Measurements from ENCODE around the gene PTDSS2. TPM values are rescaled to one million over a fixed set of nuclear protein-coding genes. Genes with fewer than 3 reads are reported as not detected.

Gene PTDSS2
- total and polyA plus RNA-seq, 7 donors, result 4.8 to 76.2 (median 30.1) TPM

DNA sequence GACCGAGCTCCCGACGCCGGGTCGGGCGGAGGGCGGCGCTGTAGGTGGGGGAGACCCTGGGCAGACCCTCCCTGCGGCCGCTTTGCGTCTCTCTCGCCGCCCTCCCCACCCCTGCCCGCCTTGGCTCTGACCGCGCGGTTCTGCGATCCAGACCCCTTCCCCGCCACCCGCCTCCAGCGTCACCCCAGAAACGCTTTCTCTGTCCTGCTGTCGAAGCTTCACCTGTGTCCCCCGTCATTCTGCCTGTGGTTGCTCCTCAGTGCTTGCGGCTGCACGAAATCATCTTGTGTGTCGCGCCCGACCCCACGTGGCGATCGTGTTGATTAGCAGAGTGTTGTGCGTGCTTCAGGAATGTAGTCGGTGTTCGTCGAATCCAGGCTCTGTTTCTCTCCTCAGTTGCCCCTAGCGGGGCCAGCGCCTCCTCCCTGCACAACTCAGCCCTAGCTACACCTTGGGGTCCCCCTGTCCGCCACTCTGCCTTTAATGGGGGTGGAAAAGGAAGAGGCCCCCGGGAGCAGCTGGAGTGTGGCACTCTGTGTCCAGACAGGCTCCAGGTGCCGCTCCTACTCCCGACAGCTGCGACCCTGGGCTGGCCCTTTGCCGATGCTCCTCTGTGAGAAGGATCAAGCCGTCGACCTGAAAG, 851 bp downstream of the PTDSS2 start:
- Histone ChIP-seq H3K9me3 (no peaks in the 10 kb centered on the region), H3K36me3 (peaks cover 0 to 22% (median 3%) of the 10 kb centered on the region in 4 donors), H3K27me3 (no peaks in the 10 kb centered on the region), H3K27ac (peak overlapping the region; percentile 91 to 94 (median 93)), H3K4me3 (peak overlapping the region; percentile 73 to 100 (median 95)), H3K4me1 (peaks cover 0 to 39% (median 33%) of the 10 kb centered on the region in 4 donors)
- DNase-seq, result peak; percentile 83
- 2 to 6% methylated on average over 46 of the region's 46 CpGs for WGBS, 2 donors
- intact Hi-C loops (cut with DNase I), result loop anchor here (2.0 to 5.0 kb wide), 2 partner anchors 18 to 164 kb away; partner anchors contain the start of gene PGGHG
- TF ChIP-seq POLR2AphosphoS5 (IDR thresholded peaks at IDR 0.05), result no peak
- no peak for TF ChIP-seq POLR2A (IDR thresholded peaks at IDR 0.05)
- no peak for TF ChIP-seq EP300 (IDR thresholded peaks at IDR 0.05)
- no peak for TF ChIP-seq CTCF (IDR thresholded peaks at IDR 0.05)

- 93 to 95% methylated on average over 14 of the region's 14 CpGs for WGBS, 2 donors
- peak overlapping the region in 1 of 4 donors; percentile 100 for H3K4me3 ChIP-seq
- H3K4me1 ChIP-seq, result peaks cover 0 to 39% (median 33%) of the 10 kb centered on the region in 4 donors
- intact Hi-C loops (cut with DNase I), result loop anchor here (2.0 to 5.0 kb wide), 2 partner anchors 17 to 164 kb away; partner anchors contain the start of gene PGGHG
- no peaks in the 10 kb centered on the region for H3K27me3 ChIP-seq
- no peak for DNase-seq
- H3K27ac ChIP-seq, result peak overlapping the region in 3 of 4 donors; percentile 91 to 94 (median 92)
- no peaks in the 10 kb centered on the region for H3K9me3 ChIP-seq
- no peak for TF ChIP-seq POLR2AphosphoS5 (IDR thresholded peaks at IDR 0.05)
- no peak for TF ChIP-seq CTCF (IDR thresholded peaks at IDR 0.05)
- TF ChIP-seq POLR2A (IDR thresholded peaks at IDR 0.05), result no peak
- no peak for TF ChIP-seq EP300 (IDR thresholded peaks at IDR 0.05)
- H3K36me3 ChIP-seq, result peaks cover 0 to 22% (median 3%) of the 10 kb centered on the region in 4 donors
Measured at GRCh38 chr11:451738-452137, 1.7 kb downstream of the PTDSS2 start.

DNA sequence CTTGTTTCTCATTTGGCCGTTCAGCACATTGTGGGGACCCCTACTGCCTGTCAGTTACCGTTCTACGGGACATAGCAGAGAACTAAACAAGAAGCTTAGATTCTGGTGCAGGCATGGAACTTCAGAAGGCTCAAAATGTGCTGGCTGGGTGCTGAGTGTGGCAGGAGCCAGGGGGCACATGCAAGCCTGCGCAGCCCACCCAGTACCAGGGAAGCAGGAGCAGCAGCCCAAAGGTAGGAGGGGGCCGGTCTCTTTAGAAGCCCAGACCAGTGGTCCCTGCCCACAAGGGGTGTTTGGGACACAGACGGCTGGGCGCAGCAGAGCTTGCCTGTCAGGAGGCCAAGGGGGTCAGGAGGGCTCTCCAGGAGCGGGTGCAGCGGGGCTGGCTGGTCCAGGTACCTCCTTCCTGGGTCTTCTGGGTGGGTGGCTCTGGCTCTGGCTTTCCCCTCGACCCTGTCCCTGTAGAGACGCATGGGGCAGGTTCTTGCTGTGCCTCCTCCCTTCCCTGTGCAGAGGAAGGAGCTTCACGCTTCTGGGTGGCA, 2.2 kb downstream of the PTDSS2 start:
- TF ChIP-seq POLR2AphosphoS5 (IDR thresholded peaks at IDR 0.05) (no peak), POLR2A (IDR thresholded peaks at IDR 0.05) (no peak), CTCF (IDR thresholded peaks at IDR 0.05) (no peak), EP300 (IDR thresholded peaks at IDR 0.05) (no peak)
- DNase-seq, result no peak
- Histone ChIP-seq H3K36me3 (peaks cover 0 to 22% (median 3%) of the 10 kb centered on the region in 4 donors), H3K4me3 (no peak overlapping the region), H3K27me3 (no peaks in the 10 kb centered on the region), H3K4me1 (peaks cover 0 to 39% (median 33%) of the 10 kb centered on the region in 4 donors), H3K27ac (no peak overlapping the region), H3K9me3 (no peaks in the 10 kb centered on the region)
- intact Hi-C loops (cut with DNase I), result loop anchor here (5.0 kb wide), 1 partner anchor 165 kb away; the partner anchor contains the start of gene PGGHG
- 90 to 94% methylated on average over 12 of the region's 12 CpGs for WGBS, 2 donors

DNA sequence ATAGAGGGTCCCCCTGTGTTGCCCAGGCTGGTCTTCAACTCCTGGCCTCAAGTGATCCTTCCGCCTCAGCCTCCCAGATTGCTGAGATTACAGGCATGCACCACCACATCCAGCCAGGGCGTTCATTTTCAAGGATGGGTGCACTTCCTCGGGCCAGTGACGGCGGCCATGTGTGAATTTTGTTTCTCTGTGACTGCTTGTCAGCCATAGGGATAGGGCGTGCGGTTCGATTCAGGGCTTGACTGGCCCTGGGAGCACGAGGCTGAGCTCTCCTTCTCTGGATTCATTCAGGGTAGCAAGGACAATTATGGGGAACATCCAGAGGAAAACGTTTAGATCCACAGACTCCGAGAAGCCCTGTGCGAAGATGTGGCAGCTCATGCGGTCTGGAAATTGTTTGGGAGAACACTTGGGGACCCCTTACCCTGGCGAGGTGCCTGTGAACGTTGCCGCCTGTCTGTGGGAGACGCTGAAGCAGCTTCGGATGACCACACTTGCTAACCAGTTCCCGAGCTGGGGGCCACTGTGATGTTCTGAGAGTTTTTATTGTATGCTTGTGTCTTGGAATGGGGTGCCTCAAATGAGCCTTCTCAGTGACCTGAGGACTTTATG, 2.9 kb downstream of the PTDSS2 start:
- no peaks in the 10 kb centered on the region for H3K27me3 ChIP-seq
- DNase-seq, result no peak
- H3K9me3 ChIP-seq, result no peaks in the 10 kb centered on the region
- H3K4me3 ChIP-seq, result no peak overlapping the region
- no peak overlapping the region for H3K27ac ChIP-seq
- TF ChIP-seq POLR2A (IDR thresholded peaks at IDR 0.05), result no peak
- TF ChIP-seq EP300 (IDR thresholded peaks at IDR 0.05), result no peak
- TF ChIP-seq POLR2AphosphoS5 (IDR thresholded peaks at IDR 0.05), result no peak
- TF ChIP-seq CTCF (IDR thresholded peaks at IDR 0.05), result no peak
- intact Hi-C loops (cut with DNase I), result loop anchor here (5.0 kb wide), 1 partner anchor 166 kb away; the partner anchor contains the start of gene PGGHG
- H3K36me3 ChIP-seq, result peaks cover 0 to 22% (median 3%) of the 10 kb centered on the region in 4 donors
- WGBS, 2 donors, result 90 to 92% methylated on average over 19 of the region's 19 CpGs
- peaks cover 0 to 35% (median 31%) of the 10 kb centered on the region in 4 donors for H3K4me1 ChIP-seq
